Kidney (tissue), 14 donors: ENCODE results near the gene APOO. TPM values are rescaled to one million over a fixed set of nuclear protein-coding genes. Genes with fewer than 3 reads are reported as not detected.
"Not testable (repeated sequence)": the region's sequence is repeated elsewhere in the genome, so short reads cannot be mapped to it uniquely, and the experiment has no call there.

ENCODE experiments used
- DNase-seq, 5 donors: peaks; one replicate each; pipeline ENCODE4 v3.0.0-alpha.2; 2013 to 2020
- FAIRE-seq: peaks from 2 replicates; lab custom pipeline; 2012; peaks lifted over from hg19 to GRCh38; lab: Jason Lieb, UNC
- H3K27ac ChIP-seq, 2 donors: one replicate each; pipeline ENCODE4 v1.7.0; 2013; ENCODE audit warnings: low read depth in 2 of 2, low read length in 2 of 2, inconsistent platforms in 1 of 2
- H3K27me3 ChIP-seq: one replicate; pipeline ENCODE4 v1.7.1; 2013; ENCODE audit warnings: low read length, inconsistent platforms; ENCODE audit not compliant: control insufficient read depth, insufficient read depth
- H3K36me3 ChIP-seq, 3 donors: one replicate each; pipeline versions ENCODE4 v1.7.0 to v1.7.1; 2013; ENCODE audit warnings: low read length in 3 of 3, control low read depth in 1 of 3, inconsistent platforms in 1 of 3; ENCODE audit not compliant: insufficient read depth in 3 of 3, control insufficient read depth in 2 of 3
- H3K4me1 ChIP-seq, 3 donors: one replicate each; pipeline versions ENCODE4 v1.7.0 to v1.7.1; 2013; ENCODE audit warnings: low read length in 3 of 3, inconsistent platforms in 1 of 3, low read depth in 1 of 3; ENCODE audit not compliant: control insufficient read depth in 2 of 3, insufficient read depth in 2 of 3
- H3K4me3 ChIP-seq, 3 donors: one replicate each; pipeline versions ENCODE4 v1.7.0 to v1.8.1; 2013; ENCODE audit warnings: low read length in 3 of 3, control low read depth in 1 of 3, inconsistent platforms in 1 of 3
- H3K9ac ChIP-seq, 3 donors: one replicate each; pipeline versions ENCODE4 v1.7.0 to v1.7.1; 2013; ENCODE audit warnings: low read length in 3 of 3, control low read depth in 1 of 3, inconsistent platforms in 1 of 3
- H3K9me3 ChIP-seq, 3 donors: one replicate each; pipeline versions ENCODE4 v1.7.0 to v1.7.1; 2013; ENCODE audit warnings: low read length in 3 of 3, control low read depth in 1 of 3, inconsistent platforms in 1 of 3; ENCODE audit not compliant: control insufficient read depth in 2 of 3, insufficient read depth in 1 of 3
- intact Hi-C: fragments of 100-400 bp; cut with DNase I; formaldehyde crosslinking; loops from one replicate; pipeline ENCODE4 v1.11.1; 2022
- polyA plus RNA-seq: library from polyadenylated mRNA; stranded (reverse); fragments of 350-450 nt; fragmentation: Illumina TruSeq; extraction: RNeasy Lipid Tissue Mini Kit (QIAGEN cat#74804); gene quantifications from one replicate; pipeline ENCODE4 v1.2.3, GENCODE V29; 2014; ENCODE audit warnings: low read depth, low replicate concordance; ENCODE audit not compliant: insufficient read depth
- total RNA-seq: library from RNA; stranded (reverse); fragmentation: NEBNext Ultra II Directional; extraction: Animal tissue kit (Norgen Biotek cat#: 25700); gene quantifications from one replicate; pipeline ENCODE4 v1.2.1, GENCODE V29; 2021
- TF ChIP-seq, protein P1 (sequence below): IDR thresholded peaks from 3 replicates; pipeline ENCODE4 v1.5.1; 2012; ENCODE audit warnings: mild to moderate bottlenecking, moderate library complexity, borderline replicate concordance; ENCODE audit not compliant: insufficient read depth; ENCODE audit errors: extremely low read depth
- donor health status: control.
- donor health status: control.
- donor health status: control.
- donor health status: control.
- donor health status: control.
- donor health status: DM: yes; HTN: yes; CAD: no.
- donor health status: Normal renal cell carcinoma (clear cell type).

APOO gene
- total and polyA plus RNA-seq, 2 donors from 2014 or later = 30.4 to 110 TPM

DNA sequence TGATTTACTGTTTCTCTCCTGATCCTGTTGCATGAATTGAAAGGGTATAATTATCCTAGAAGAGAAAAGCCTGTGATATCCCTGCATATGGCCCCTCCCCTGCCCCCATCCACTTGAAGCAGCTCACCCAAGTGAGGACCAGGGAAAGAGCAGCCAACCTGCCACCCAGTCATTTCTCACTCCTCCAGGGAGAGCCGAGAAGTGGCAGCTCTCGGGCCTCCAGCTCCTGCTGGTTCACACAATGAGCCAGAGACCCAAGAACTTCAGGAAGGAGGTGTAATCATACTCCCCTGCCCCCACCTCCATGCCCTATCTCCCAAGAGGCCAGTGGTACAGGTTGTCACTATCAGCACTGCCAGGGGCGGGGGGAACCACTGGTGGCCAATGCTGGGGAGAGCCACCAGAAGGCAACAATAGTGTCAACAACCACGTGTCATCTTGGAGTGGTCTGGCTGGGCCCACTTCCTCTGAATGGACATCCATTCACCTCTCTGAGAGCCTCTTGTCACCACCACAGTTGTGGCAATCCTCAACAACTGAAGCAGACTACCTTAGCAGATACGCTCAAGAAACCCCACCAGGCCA is 42.9 kb downstream of the APOO start:
- Histone ChIP-seq H3K4me3 (no peak overlapping the region), H3K36me3 (no peaks in the 10 kb centered on the region), H3K27ac (no peak overlapping the region), H3K9me3 (no peaks in the 10 kb centered on the region), H3K27me3 (no peaks in the 10 kb centered on the region), H3K9ac (no peak overlapping the region), H3K4me1 (no peaks in the 10 kb centered on the region)
- DNase-seq = no peak
- FAIRE-seq = no peak
- intact Hi-C loops = no loop called here
- TF ChIP-seq, protein P1, sequence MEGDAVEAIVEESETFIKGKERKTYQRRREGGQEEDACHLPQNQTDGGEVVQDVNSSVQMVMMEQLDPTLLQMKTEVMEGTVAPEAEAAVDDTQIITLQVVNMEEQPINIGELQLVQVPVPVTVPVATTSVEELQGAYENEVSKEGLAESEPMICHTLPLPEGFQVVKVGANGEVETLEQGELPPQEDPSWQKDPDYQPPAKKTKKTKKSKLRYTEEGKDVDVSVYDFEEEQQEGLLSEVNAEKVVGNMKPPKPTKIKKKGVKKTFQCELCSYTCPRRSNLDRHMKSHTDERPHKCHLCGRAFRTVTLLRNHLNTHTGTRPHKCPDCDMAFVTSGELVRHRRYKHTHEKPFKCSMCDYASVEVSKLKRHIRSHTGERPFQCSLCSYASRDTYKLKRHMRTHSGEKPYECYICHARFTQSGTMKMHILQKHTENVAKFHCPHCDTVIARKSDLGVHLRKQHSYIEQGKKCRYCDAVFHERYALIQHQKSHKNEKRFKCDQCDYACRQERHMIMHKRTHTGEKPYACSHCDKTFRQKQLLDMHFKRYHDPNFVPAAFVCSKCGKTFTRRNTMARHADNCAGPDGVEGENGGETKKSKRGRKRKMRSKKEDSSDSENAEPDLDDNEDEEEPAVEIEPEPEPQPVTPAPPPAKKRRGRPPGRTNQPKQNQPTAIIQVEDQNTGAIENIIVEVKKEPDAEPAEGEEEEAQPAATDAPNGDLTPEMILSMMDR = no peak

DNA sequence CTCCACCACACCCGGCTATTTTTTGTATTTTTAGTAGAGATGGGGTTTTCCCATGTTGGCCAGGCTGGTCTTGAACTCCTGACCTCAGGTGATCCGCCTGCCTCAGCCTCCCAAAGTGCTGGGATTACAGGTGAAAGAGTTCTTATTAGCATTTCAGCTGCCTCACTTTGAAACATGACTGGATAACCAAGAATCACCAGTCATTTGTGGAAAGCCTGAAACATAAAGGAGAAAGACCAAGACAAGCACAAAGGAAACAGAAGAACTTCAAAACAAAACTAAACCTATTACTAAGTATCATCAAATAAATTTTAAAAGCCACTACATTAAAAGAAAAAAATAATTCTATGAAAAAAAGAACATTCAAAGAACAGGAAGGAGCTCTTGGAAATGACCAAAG is 45.8 kb downstream of the APOO start:
- FAIRE-seq, H3K9ac ChIP-seq, H3K9me3 ChIP-seq, H3K36me3 ChIP-seq, DNase-seq, H3K4me1 ChIP-seq, H3K27ac ChIP-seq, H3K4me3 ChIP-seq, H3K27me3 ChIP-seq, intact Hi-C loops: not testable (repeated sequence)

DNA sequence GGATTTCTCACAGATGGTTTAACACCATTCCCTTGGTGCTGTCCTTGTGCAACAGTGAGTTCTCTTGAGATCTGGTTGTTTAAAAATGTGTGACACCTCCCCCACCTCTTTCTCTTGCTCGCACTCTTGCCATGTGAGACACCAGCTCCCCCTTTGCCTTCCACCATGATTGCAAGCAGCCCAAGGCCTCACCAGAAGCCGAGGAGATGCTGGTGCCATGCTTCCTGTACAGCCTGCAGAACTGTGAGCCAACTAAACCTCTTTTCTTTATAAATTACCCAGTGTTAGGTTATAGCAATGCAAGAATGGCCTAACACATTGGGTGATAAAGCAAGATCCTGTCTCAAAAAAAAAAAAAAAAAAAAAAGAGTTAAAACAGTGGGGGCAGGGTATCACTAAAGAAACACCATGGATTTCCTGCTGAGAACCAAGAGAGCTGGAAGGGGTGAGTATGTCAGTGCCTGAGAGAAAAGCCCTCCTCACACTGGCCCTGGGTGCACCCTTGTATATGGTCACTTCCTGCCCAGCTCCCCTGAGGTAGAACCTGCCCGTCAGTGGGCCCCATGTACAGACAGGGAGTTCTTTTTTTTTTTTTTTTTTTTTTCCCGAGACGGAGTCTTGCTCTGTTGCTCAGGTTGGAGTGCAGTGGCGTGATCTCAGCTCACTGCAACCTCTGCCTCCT is 46.4 kb downstream of the APOO start:
- no peaks in the 10 kb centered on the region for H3K36me3 ChIP-seq
- TF ChIP-seq, protein P1 = no peak
- DNase-seq (no peak), FAIRE-seq (no peak)
- H3K9ac ChIP-seq = no peak overlapping the region
- no peak overlapping the region for H3K4me3 ChIP-seq
- H3K4me1 ChIP-seq = no peaks in the 10 kb centered on the region
- H3K9me3 ChIP-seq = no peaks in the 10 kb centered on the region
- intact Hi-C loops = no loop called here
- no peak overlapping the region for H3K27ac ChIP-seq
- H3K27me3 ChIP-seq = no peaks in the 10 kb centered on the region

DNA sequence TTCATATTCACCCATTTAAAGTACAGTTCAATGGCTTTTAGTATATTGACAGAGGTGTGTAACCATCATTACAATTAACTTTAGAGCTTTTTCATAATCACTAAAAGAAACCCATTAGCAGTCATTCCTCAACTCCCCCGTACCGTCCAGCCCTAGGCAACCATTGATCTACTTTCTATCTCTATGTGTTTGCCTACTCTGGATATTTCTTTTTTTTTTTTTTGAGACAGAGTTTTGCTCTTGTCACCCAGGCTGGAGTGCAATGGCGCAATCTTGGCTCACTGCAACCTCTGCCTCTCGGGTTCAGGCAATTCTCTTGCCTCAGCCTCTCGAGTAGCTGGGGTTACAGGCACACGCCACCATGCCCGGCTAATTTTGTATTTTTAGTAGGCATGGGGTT is 48.5 kb downstream of the APOO start:
- H3K9me3 ChIP-seq, FAIRE-seq, H3K27me3 ChIP-seq, H3K9ac ChIP-seq, H3K27ac ChIP-seq, intact Hi-C loops, H3K36me3 ChIP-seq, H3K4me3 ChIP-seq, DNase-seq, H3K4me1 ChIP-seq: not testable (repeated sequence)
